Esophagus (tissue), 2 donors: ENCODE results near the gene SLC52A1. TPM values are rescaled to one million over a fixed set of nuclear protein-coding genes. Genes with fewer than 3 reads are reported as not detected.

ENCODE experiments used
- H3K27ac ChIP-seq, 2 donors: one replicate each; pipeline ENCODE4 v1.5.1; 2013; ENCODE audit warnings: low read depth in 2 of 2, mild to moderate bottlenecking in 2 of 2, inconsistent platforms in 1 of 2, low read length in 1 of 2, moderate library complexity in 1 of 2
- H3K27me3 ChIP-seq, 2 donors: one replicate each; pipeline ENCODE4 v1.6.1; 2013; ENCODE audit warnings: low read length in 2 of 2, control low read depth in 1 of 2, mild to moderate bottlenecking in 1 of 2; ENCODE audit not compliant: insufficient read depth in 2 of 2, control insufficient read depth in 1 of 2
- H3K36me3 ChIP-seq, 2 donors: one replicate each; pipeline ENCODE4 v1.6.1; 2013; ENCODE audit warnings: low read length in 1 of 2; ENCODE audit not compliant: control insufficient read depth in 2 of 2, insufficient read depth in 2 of 2
- H3K4me1 ChIP-seq, 2 donors: one replicate each; pipeline ENCODE4 v1.6.1; 2013; ENCODE audit warnings: low read length in 1 of 2; ENCODE audit not compliant: control insufficient read depth in 2 of 2, insufficient read depth in 2 of 2
- H3K4me3 ChIP-seq, 2 donors: one replicate each; pipeline ENCODE4 v1.5.1; 2013; ENCODE audit warnings: low read length in 2 of 2, mild to moderate bottlenecking in 2 of 2, low read depth in 1 of 2, moderate library complexity in 1 of 2
- H3K9me3 ChIP-seq, 2 donors: one replicate each; pipeline ENCODE4 v1.6.1; 2013; ENCODE audit warnings: mild to moderate bottlenecking in 2 of 2, low read depth in 1 of 2, low read length in 1 of 2, moderate library complexity in 1 of 2; ENCODE audit not compliant: control insufficient read depth in 2 of 2, insufficient read depth in 1 of 2
- WGBS, 2 donors: extraction: QIAGEN DNeasy Blood & Tissue Kit; methylation state at CpG; one replicate each; pipeline ENCODE4 v1.1.7; 2013; 5-methylcytosine and 5-hydroxymethylcytosine counted together
- polyA plus RNA-seq, 2 donors: library from polyadenylated mRNA; stranded (reverse); fragments of 200-250 nt; gene quantifications; one replicate each; pipeline ENCODE4 v1.2.3, GENCODE V29; 2013
- donor health status: healthy with polysubstance abuse.
- donor health status: Bipolar disorder and iron deficiency.

SLC52A1 gene
- polyA plus RNA-seq, 2 donors = 0.92 to 3.1 TPM

DNA sequence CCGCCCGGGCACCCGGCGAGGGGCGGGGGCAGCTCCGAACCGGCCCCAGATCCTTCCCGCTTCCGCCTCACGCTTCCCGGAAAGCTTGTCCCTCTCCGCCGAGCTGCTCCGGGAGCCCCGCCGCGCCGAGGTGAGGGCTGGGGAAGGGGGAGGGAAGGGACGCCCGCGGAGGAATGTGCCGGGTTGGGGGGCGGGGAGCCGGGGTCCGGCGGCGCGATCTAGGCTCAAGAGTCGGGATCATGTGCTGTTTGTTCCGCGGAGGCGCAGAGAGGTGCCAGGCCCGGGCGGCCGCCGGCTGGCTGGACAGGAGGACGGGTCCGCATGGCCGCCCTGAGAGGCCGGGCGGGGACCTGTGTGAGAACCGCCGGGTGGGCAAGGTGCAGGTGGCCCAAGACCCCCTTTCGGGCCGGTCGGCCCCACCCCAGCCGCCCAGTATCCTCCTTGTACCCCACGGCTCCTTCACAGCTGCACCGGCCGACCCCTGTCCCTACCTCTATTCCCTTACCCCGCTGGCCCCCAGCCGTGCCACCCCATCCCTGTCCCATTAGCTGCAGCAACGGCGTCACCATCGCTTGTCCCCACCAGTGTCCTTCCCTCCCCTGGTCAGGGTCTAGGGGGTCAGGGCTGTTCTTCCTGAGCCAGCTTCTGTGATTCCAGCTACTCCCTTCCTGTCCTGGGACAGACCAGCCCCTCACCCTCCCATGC is 37.0 kb downstream of the SLC52A1 start:
- peak overlapping the region; percentile 97 for H3K27ac ChIP-seq
- WGBS, 2 donors = 1% methylated on average over 48 to 55 of the region's 55 CpGs

DNA sequence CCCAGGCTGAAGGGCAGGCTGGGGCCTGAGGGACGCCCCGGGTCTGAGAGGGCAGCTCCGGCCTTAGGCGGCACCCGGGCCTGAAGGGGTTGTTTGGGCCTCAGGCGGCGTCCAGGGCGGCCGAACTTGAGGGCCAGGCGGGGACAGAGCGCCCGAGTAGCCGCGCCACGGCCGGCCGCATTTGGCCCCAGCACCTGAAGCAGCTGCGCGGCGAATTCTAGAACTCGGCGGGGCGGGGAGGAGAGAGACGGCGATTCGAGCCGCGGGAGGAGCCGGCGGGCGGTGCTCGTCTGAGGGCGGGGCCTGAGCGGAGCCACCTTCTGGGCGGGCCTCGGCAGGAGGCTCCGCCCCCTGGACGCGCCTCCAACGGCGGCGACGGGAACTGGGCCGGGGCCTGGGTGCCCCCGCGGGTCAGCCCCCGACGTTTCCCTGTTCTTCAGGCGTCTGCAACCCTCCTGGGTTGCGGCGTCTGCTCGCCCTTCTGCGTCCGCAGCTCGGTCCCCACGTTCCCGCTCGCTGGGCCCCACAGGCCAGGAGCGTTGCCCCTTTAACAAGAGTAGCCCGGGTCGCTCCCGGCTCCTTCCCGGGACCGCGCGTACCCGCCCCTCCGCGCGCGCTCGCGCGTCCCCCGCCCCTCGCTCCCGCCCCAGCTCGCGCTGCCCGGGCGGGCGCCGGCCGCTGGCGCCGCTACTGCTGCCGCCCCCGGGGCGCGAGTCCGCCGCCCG is 37.8 kb downstream of the SLC52A1 start, which contains the start of the genes INCA1 and KIF1C:
Gene INCA1, minus strand, starts transcription at position 221 of the 725 bp plus-strand sequence. CDS start 3,085 bp downstream, outside the sequence.
Gene KIF1C, plus strand, starts transcription at position 649 of the 725 bp plus-strand sequence. CDS start 2,297 bp downstream, outside the sequence.
- Histone ChIP-seq H3K4me1 (peaks cover 14 to 18% of the 10 kb centered on the region in 2 donors), H3K4me3 (peak within 1 kb of the TSS; percentile 84 to 86), H3K27me3 (no peaks in the 10 kb centered on the region), H3K9me3 (no peaks in the 10 kb centered on the region), H3K36me3 (peaks cover 5 to 18% of the 10 kb centered on the region in 2 donors), H3K27ac (peak within 1 kb of the TSS; percentile 97)
- 1% methylated on average over 75 to 93 of the region's 93 CpGs for WGBS, 2 donors

More for the DNA sequence above, 37.0 kb downstream of the SLC52A1 start:
- H3K9me3 ChIP-seq = no peaks in the 10 kb centered on the region
- peaks cover 5 to 22% of the 10 kb centered on the region in 2 donors for H3K36me3 ChIP-seq
- H3K4me3 ChIP-seq = peak overlapping the region; percentile 84 to 86
- peaks cover 14 to 18% of the 10 kb centered on the region in 2 donors for H3K4me1 ChIP-seq
- no peaks in the 10 kb centered on the region for H3K27me3 ChIP-seq

DNA sequence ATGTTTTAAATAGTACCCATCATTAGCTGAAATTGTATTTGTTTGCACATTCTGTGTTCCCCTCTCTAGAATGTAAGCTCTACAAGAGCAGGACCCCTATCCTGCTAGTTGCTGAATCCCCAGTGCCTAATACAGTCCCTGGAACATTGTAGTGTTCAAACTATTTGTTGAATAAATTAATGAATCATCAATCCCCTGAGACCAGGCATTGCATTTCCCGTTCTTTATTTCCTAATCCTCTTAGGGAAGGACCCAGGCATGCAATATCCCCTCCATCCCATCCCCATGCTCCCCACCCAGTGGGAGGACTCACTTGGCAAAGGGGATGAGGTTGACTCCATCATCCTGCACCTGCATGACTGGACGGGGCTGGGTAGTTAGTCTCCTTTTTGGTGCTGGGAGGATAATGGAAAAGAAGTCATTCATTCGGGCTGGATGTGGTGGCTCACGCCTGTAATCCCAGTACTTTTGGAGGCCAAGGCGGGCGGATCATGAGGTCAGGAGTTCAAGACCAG is 41.1 kb downstream of the SLC52A1 start:
- no peak overlapping the region for H3K4me3 ChIP-seq

DNA sequence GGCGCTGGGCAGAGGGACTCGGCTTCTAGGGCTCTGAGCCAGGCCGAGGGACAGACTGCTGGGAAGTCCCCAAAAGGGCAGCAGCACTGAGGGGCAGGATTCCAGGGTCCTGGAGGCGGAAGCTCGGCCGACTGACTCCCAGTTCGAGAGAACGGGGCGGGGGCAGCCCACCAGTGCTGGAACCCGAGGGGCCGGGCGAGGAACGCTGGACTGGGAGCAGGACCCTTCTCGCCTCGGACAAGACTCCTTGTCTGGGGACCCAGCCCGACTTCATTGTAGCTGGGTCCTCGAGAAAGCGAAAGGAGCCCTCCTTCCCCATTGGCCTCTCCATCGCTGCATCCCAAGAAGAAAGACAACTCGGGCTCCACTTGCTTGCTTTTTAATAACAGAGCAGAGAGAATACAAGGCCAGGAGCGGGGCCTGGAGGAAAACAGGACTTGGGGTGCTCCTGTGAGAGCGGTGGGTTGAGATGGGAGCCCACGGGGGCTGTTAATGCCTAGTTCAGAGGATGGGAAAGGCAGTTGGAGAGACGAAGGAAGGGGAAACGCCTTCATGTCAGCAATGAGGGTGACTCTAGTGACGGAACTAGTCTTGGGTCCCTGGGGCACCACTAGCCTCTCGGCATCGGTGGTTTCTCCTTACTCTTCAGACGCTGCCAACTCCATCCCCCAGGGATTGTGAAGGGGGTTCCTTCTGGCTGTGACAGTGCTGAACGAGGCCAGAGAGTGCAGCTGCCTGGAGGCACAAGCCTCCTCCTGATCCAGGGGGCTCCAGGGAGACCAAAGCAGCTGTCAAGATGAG is 47.3 kb downstream of the SLC52A1 start:
- 1 to 5% methylated on average over 30 of the region's 30 CpGs for WGBS, 2 donors
- Histone ChIP-seq H3K27me3 (no peaks in the 10 kb centered on the region), H3K27ac (peak overlapping the region; percentile 88), H3K36me3 (no peaks in the 10 kb centered on the region), H3K4me1 (peaks cover 0 to 6% of the 10 kb centered on the region in 2 donors), H3K4me3 (peak overlapping the region; percentile 75 to 94), H3K9me3 (no peaks in the 10 kb centered on the region)

More for the DNA sequence above, 41.1 kb downstream of the SLC52A1 start:
- Histone ChIP-seq H3K9me3 (no peaks in the 10 kb centered on the region), H3K27ac (no peak overlapping the region), H3K27me3 (no peaks in the 10 kb centered on the region), H3K4me1 (peaks cover 5 to 8% of the 10 kb centered on the region in 2 donors), H3K36me3 (no peaks in the 10 kb centered on the region)
- whole genome bisulfite sequencing, 2 donors = 79 to 80% methylated on average over 6 of the region's 6 CpGs

DNA sequence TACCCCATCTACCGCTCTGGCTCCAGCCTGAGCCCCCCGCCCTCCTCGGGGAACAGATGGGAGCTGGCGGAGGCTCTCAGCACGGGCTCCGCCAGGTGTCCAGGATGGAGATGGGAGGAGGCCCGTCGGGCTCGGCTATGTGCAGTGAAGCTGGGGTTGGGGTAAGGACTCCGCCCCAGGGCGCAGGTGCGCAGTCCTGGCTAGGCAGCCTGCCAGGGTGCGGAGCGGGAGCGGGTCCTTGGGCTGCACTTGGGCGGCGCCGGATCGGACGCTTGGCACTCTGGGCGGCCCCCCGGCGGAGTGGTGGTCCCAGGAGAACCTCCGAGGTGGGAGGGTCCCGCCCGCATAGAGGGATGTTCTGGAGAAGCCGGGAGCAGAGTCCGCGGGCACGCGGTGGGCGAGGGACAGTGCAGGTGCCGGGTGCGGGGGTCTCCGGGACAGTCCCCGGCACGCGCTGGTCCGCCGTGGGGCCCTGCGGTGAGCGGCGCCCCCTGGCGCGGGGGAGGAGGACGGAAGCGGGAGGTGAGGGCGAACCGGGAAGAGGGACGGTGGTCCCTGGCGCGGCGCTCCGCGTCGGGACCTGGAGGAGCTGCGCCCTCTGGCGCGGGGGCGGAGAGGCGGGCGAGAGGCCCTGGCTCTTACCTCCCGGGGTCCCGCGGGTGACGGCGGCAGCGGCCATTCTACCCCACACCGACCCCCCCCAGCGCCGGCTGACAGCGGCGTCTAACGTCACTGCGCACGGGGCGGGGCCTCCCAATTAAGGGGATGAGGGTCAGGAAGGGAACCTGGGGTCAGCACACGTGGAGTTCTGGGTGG is 48.1 kb downstream of the SLC52A1 start, which contains the start of gene CAMTA2:
Gene CAMTA2, minus strand, starts transcription at position 725 of the 816 bp plus-strand sequence. CDS start 1,453 bp downstream, outside the sequence.
- peaks cover 0 to 6% of the 10 kb centered on the region in 2 donors for H3K4me1 ChIP-seq
- H3K9me3 ChIP-seq = no peaks in the 10 kb centered on the region
- 0 to 1% methylated on average over 58 to 78 of the region's 78 CpGs for WGBS, 2 donors
- H3K27ac ChIP-seq = peak within 1 kb of the TSS; percentile 88
- H3K36me3 ChIP-seq = peaks cover 0 to 5% of the 10 kb centered on the region in 2 donors
- H3K4me3 ChIP-seq = peak within 1 kb of the TSS; percentile 75 to 94
- H3K27me3 ChIP-seq = no peaks in the 10 kb centered on the region

DNA sequence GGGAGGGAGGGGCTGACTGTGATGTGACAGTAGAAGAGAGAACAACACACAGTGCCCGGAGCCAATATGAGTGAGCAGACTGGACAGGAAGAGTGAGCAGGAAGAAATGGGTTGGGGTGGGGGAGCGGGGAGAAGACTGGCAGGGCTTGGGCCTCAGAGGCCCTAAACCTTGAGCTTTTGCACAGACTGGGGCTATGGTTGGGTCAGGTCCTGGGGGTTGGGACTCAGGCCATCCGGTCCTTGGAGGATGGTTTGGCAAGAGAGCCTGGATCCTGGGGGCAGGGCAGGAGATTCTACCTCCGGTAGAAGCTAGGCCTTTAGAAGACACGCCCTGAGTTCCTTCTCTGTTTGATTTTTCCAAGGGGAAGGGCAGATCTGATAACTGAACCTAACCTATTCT is 48.8 kb downstream of the SLC52A1 start:
- Histone ChIP-seq H3K27me3 (no peaks in the 10 kb centered on the region), H3K27ac (peak overlapping the region; percentile 88), H3K9me3 (no peaks in the 10 kb centered on the region), H3K4me3 (peak overlapping the region; percentile 75 to 94), H3K36me3 (peaks cover 0 to 6% of the 10 kb centered on the region in 2 donors), H3K4me1 (peaks cover 0 to 6% of the 10 kb centered on the region in 2 donors)
- 28 to 30% methylated on average over 5 of the region's 5 CpGs for WGBS, 2 donors

Other genes starting within 250 kb of the SLC52A1 start
- gene VMO1, start 249.1 kb downstream of the SLC52A1 start, polyA plus RNA-seq = 1 to 10 TPM; 1.3 to 1.5 TPM
- gene GLTPD2, start 246.5 kb downstream of the SLC52A1 start, polyA plus RNA-seq = under 1 TPM in 1 of 2 donors, not detected in 1; 0.38 TPM
- gene PSMB6, start 239.3 kb downstream of the SLC52A1 start, polyA plus RNA-seq = 100 to 1,000 TPM; 110 to 248 TPM
- gene PLD2, start 228.3 kb downstream of the SLC52A1 start, polyA plus RNA-seq = 10 to 100 TPM; 66.9 to 67.4 TPM
- 100 to 1,000 TPM in 1 of 2 donors, 10 to 100 TPM in 1; 86.1 to 161 TPM for gene MINK1, start 202.1 kb downstream of the SLC52A1 start, polyA plus RNA-seq
- gene C17orf107, start 135.9 kb downstream of the SLC52A1 start, polyA plus RNA-seq = under 1 TPM; 0.58 to 0.71 TPM
- gene CHRNE, start 132.3 kb downstream of the SLC52A1 start, polyA plus RNA-seq = under 1 TPM; 0.16 to 0.47 TPM
- gene GP1BA, start 103.1 kb downstream of the SLC52A1 start, polyA plus RNA-seq = under 1 TPM; 0.02 to 0.12 TPM
- gene SLC25A11, start 95.4 kb downstream of the SLC52A1 start, polyA plus RNA-seq = 10 to 100 TPM; 18.3 to 43.4 TPM
- gene RNF167, start 95.2 kb downstream of the SLC52A1 start, polyA plus RNA-seq = 100 to 1,000 TPM in 1 of 2 donors, 10 to 100 TPM in 1; 79.5 to 149 TPM
- 100 to 1,000 TPM; 371 to 761 TPM for gene PFN1, start 86.9 kb downstream of the SLC52A1 start, polyA plus RNA-seq
- 10 to 100 TPM in 1 of 2 donors, 1 to 10 TPM in 1; 1.7 to 10.8 TPM for gene ENO3, start 84.3 kb downstream of the SLC52A1 start, polyA plus RNA-seq
- gene SPAG7, start 67.6 kb downstream of the SLC52A1 start, polyA plus RNA-seq = 10 to 100 TPM; 48.9 to 56.4 TPM
- 10 to 100 TPM; 26.3 to 50.8 TPM for gene CAMTA2, start 47.8 kb downstream of the SLC52A1 start, polyA plus RNA-seq
- gene INCA1, start 37.9 kb downstream of the SLC52A1 start, polyA plus RNA-seq = 1 to 10 TPM in 1 of 2 donors, under 1 TPM in 1; 0.67 to 1.2 TPM
- 10 to 100 TPM; 64.7 to 71.6 TPM for gene KIF1C, start 37.5 kb downstream of the SLC52A1 start, polyA plus RNA-seq
- gene ZFP3, start 43.0 kb upstream of the SLC52A1 start, polyA plus RNA-seq = 1 to 10 TPM; 1.5 to 1.8 TPM
- 1 to 10 TPM; 4.3 to 5.8 TPM for gene ZNF232, start 76.5 kb upstream of the SLC52A1 start, polyA plus RNA-seq
- gene USP6, start 80.6 kb upstream of the SLC52A1 start, polyA plus RNA-seq = under 1 TPM; 0.02 to 0.04 TPM
- gene ZNF594, start 156.4 kb upstream of the SLC52A1 start, polyA plus RNA-seq = 1 to 10 TPM in 1 of 2 donors, under 1 TPM in 1; 0.86 to 1.7 TPM
- gene SCIMP, start 199.4 kb upstream of the SLC52A1 start, polyA plus RNA-seq = under 1 TPM; 0.18 to 0.29 TPM
- 1 to 10 TPM; 8.8 to 9.0 TPM for gene RABEP1, start 246.9 kb upstream of the SLC52A1 start, polyA plus RNA-seq